LNCaP clone FGC (cell line): ENCODE results near the gene PRPF18.

Experiments used
- DNase-seq: peaks from one replicate; pipeline ENCODE4 v3.0.0-alpha.2; 2011; ENCODE audit warnings: low read depth
- H3K4me3 ChIP-seq: 2 replicates; pipeline ENCODE4 v1.5.1; 2011; ENCODE audit warnings: mild to moderate bottlenecking, low read depth, low read length, control low read depth
- TF ChIP-seq, protein P1 (sequence below): IDR thresholded peaks from 2 replicates; pipeline ENCODE4 v1.5.1; 2012; ENCODE audit warnings: mild to moderate bottlenecking; ENCODE audit not compliant: control insufficient read depth, insufficient read depth; ENCODE audit errors: extremely low read depth

The PRPF18 gene

GRCh38 chr10:13563481-13564445, 23.0 kb upstream of the PRPF18 start:
- no peak for DNase-seq
- H3K4me3 ChIP-seq, result no peak overlapping the region
- TF ChIP-seq, protein P1, sequence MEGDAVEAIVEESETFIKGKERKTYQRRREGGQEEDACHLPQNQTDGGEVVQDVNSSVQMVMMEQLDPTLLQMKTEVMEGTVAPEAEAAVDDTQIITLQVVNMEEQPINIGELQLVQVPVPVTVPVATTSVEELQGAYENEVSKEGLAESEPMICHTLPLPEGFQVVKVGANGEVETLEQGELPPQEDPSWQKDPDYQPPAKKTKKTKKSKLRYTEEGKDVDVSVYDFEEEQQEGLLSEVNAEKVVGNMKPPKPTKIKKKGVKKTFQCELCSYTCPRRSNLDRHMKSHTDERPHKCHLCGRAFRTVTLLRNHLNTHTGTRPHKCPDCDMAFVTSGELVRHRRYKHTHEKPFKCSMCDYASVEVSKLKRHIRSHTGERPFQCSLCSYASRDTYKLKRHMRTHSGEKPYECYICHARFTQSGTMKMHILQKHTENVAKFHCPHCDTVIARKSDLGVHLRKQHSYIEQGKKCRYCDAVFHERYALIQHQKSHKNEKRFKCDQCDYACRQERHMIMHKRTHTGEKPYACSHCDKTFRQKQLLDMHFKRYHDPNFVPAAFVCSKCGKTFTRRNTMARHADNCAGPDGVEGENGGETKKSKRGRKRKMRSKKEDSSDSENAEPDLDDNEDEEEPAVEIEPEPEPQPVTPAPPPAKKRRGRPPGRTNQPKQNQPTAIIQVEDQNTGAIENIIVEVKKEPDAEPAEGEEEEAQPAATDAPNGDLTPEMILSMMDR, result no peak

GRCh38 chr10:13564576-13564975, 22.2 kb upstream of the PRPF18 start:
- H3K4me3 ChIP-seq, result no peak overlapping the region
- DNase-seq, result no peak
- TF ChIP-seq, protein P1, result no peak

GRCh38 chr10:13567030-13567429, 19.7 kb upstream of the PRPF18 start:
- no peak overlapping the region for H3K4me3 ChIP-seq
- no peak for DNase-seq
- TF ChIP-seq, protein P1, result no peak

GRCh38 chr10:13571541-13571940, 15.2 kb upstream of the PRPF18 start:
- TF ChIP-seq, protein P1, result no peak
- no peak overlapping the region for H3K4me3 ChIP-seq
- DNase-seq, result no peak

DNA sequence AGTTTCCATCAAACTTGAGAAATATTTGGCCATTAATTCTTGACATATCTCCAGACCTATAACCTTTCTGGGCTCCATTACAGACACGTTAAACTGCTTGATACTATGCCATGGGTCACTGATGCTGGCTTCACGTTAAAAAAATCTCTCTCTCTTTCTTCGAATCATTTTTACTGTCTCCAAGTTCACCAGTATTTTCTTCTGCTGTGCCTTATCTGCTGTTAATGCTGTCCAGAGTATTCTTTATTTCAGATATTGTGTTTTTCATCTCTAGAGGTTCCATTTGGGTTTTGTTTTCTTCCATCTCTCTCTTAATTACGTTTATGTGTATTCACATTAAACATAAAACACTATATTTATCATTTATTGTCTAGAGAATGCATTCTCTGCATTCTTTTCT, 12.8 kb upstream of the PRPF18 start:
- H3K4me3 ChIP-seq, result no peak overlapping the region
- no peak for DNase-seq
- TF ChIP-seq, protein P1, result no peak

DNA sequence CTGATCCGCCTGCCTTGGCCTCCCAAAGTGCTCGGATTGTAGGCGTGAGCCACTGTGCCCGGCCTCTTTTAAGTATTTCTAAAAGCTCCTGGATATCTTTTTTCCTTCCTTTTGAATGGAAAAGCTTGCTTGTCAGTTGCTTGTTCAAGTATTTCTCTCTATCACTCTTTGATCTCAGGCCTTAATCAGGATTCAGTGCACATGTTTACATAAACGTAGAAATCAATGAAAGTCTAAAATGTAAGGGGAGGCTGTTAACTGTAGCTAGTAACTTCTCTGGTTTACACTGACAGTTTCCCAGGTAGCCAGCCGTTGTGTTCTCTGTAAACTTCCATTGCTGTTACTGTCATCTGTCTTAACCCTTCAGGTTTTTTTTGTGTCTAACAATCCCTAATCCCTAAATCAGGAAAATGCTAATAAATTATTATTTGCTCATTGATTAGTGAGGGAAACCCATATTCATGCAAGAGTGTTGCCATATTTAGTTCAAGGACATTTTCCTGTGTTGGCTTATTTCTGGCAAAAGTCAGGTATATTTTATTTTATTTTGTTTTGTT, 1.5 kb upstream of the PRPF18 start:
- TF ChIP-seq, protein P1, result no peak
- DNase-seq, result no peak
- H3K4me3 ChIP-seq, result no peak overlapping the region

DNA sequence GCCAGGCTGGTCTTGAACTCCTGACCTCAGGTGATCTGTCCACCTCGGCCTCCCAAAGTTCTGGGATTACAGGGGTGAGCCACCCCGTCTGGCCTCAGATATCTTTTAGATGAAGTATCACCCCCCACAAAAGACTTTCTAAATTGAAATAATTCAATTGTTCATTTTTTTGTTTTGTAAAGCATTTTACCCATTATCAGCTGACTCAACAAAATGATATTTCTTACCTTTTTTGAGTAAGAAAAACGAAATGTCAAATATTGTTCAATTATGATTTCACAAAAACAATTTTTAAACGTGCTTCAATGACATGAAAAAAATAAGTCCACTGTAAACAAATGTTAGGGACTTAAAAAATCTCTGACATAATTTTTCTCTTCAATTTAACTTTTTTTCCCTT, 822 bp upstream of the PRPF18 start:
- TF ChIP-seq, protein P1, result no peak
- H3K4me3 ChIP-seq, result no peak overlapping the region
- no peak for DNase-seq
